ENCODE data around the gene BABAM1.
A peak's percentile ranks its signal among the peaks of the same experiment; 100 is the strongest.

DNA sequence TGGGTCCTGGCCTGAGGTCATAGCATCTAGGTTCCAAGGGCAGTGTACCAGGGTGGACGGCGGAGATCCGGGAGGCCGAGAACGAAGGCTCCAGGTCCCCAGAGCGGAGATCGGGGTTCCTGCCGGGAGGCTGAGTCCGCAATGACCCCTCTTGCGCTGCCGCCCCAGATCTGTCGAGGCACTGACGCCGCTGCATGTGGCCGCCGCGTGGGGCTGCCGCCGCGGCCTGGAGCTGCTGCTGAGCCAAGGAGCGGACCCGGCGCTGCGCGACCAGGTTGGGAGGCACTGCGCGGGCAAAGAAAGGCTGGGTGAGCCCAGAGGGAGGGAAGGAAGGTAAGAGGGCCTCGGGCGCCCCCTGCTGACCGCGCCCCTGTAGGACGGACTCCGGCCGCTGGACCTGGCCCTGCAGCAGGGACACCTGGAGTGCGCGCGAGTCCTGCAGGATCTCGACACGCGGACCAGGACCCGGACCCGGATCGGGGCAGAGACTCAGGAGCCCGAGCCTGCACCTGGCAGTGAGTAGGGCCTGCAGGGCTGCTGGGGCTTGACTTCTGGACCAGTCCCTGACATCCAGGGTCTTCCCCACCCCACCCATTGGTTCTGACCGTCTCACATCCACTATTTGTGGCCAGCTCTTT lies 15.4 kb downstream of the BABAM1 start:
- TF ChIP-seq POLR2A (IDR thresholded peaks at IDR 0.05) (no peak), CTCF (IDR thresholded peaks at IDR 0.05) (peak; percentile 87 to 97 (median 94))
